ENCODE results near the gene AP1S1.
A peak's percentile ranks its signal among the peaks of the same experiment; 100 is the strongest.
"Not testable (repeated sequence)": the region's sequence is repeated elsewhere in the genome, so short reads cannot be mapped to it uniquely, and the experiment has no call there.

Gene AP1S1

GRCh38 chr7:101126651-101127459 is 27.4 kb upstream of the AP1S1 start, which contains the start of gene SERPINE1:
SERPINE1 (plus strand) TSS chr7:101127104; CDS start chr7:101128394, 1,290 bp downstream.
- TF ChIP-seq CTCF (IDR thresholded peaks at IDR 0.05; ENCODE audit: extremely low read depth, missing control alignments) = no peak
- peak; percentile 76 for DNase-seq (ENCODE audit: low spot score)

GRCh38 chr7:101127460-101128039 is 26.7 kb upstream of the AP1S1 start:
- no peak for DNase-seq (ENCODE audit: low spot score)
- no peak for TF ChIP-seq CTCF (IDR thresholded peaks at IDR 0.05; ENCODE audit: extremely low read depth, missing control alignments)

- TF ChIP-seq CTCF (IDR thresholded peaks at IDR 0.05; ENCODE audit: extremely low read depth, missing control alignments) = no peak
Observed at GRCh38 chr7:101128040-101128834, 26.0 kb upstream of the AP1S1 start.

GRCh38 chr7:101129603-101130117 is 24.6 kb upstream of the AP1S1 start:
- TF ChIP-seq CTCF (IDR thresholded peaks at IDR 0.05; ENCODE audit: extremely low read depth, missing control alignments) = no peak
- no peak for DNase-seq (ENCODE audit: low spot score)

More at GRCh38 chr7:101128040-101128834, 26.0 kb upstream of the AP1S1 start:
- DNase-seq (ENCODE audit: low spot score) = no peak

GRCh38 chr7:101132626-101133600 is 21.4 kb upstream of the AP1S1 start:
- not testable (repeated sequence) for DNase-seq (ENCODE audit: low spot score)

GRCh38 chr7:101133621-101134398 is 20.5 kb upstream of the AP1S1 start:
- TF ChIP-seq CTCF (IDR thresholded peaks at IDR 0.05; ENCODE audit: extremely low read depth, missing control alignments) = no peak
- no peak for DNase-seq (ENCODE audit: low spot score)
